Gastroesophageal sphincter (tissue), 3 donors: ENCODE data around the gene PTPRN2.

Source experiments
- POLR2A ChIP-seq, 2 donors: fragments of 450-650 bp; IDR thresholded peaks; one replicate each; pipeline ENCODE4 v1.6.1; 2017; ENCODE audit warnings: antibody characterized with exemption in 2 of 2, mild to moderate bottlenecking in 2 of 2, moderate library complexity in 1 of 2
- TF ChIP-seq, protein P1 (sequence below), 4 experiments: fragments of 200-600 bp in 2 of 4; fragments of 450-650 bp in 2 of 4; sonication (generic) in 1 of 4; IDR thresholded peaks; one replicate each; pipeline ENCODE4 v1.5.1; 2017 to 2019; ENCODE audit warnings: antibody characterized with exemption in 4 of 4, mild to moderate bottlenecking in 2 of 4, moderate library complexity in 2 of 4

DNA sequence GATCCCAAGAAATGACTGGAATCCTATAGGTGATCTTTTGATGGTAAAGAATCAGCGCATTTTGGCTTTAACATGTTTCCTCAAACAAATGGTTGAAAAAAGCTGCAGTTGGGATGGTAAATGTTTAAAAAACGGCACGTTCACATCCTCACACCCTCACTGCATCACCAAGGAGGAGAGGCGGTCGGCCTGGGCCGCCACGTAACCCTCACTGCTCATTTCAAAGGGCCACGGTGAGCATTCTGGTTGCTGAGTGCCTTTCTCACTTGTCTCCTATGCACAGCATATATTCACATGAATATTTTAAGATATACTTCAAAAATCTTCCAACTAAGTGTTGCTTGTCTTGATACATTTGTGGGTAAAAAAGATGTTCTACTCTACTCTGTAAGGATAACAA lies 1017.7 kb downstream of the PTPRN2 start:
- TF ChIP-seq, protein P1, sequence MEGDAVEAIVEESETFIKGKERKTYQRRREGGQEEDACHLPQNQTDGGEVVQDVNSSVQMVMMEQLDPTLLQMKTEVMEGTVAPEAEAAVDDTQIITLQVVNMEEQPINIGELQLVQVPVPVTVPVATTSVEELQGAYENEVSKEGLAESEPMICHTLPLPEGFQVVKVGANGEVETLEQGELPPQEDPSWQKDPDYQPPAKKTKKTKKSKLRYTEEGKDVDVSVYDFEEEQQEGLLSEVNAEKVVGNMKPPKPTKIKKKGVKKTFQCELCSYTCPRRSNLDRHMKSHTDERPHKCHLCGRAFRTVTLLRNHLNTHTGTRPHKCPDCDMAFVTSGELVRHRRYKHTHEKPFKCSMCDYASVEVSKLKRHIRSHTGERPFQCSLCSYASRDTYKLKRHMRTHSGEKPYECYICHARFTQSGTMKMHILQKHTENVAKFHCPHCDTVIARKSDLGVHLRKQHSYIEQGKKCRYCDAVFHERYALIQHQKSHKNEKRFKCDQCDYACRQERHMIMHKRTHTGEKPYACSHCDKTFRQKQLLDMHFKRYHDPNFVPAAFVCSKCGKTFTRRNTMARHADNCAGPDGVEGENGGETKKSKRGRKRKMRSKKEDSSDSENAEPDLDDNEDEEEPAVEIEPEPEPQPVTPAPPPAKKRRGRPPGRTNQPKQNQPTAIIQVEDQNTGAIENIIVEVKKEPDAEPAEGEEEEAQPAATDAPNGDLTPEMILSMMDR (IDR thresholded peaks at IDR 0.05), result no peak
- no peak for TF ChIP-seq POLR2A (IDR thresholded peaks at IDR 0.05)
